HG02571 (cell line): ENCODE data around the gene BAK1.
"Not testable (repeated sequence)": the region's sequence is repeated elsewhere in the genome, so short reads cannot be mapped to it uniquely, and the experiment has no call there.

ENCODE experiments used
- ATAC-seq: cut with Tn5 transposase; IDR thresholded peaks from one replicate; pipeline ENCODE4 v1.9.1; 2021; ENCODE audit warnings: mild to moderate bottlenecking, moderate library complexity; ENCODE audit not compliant: unreplicated experiment

BAK1 gene

GRCh38 chr6:33609019-33609418 is 28.9 kb upstream of the BAK1 start:
- no peak for ATAC-seq

DNA sequence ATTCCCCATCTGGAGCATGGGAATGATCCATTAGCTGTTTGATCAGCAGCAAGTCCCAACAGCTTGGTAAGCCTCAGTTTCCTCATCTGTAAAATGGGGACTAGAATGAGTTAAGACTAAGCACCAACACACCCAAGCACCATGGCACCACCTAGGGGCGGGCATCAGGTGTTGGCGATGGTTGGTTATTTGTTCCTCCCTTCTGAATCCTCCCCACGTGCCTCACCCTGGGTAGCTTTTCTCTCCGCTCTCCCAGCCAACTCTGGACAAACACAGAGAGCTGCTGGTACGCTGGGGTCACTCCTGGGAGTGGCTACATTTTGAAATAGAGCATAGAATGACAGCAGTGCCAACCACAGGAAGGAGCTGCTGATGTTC is 27.7 kb upstream of the BAK1 start:
- no peak for ATAC-seq

GRCh38 chr6:33607126-33607783 is 27.2 kb upstream of the BAK1 start:
- ATAC-seq, result no peak

DNA sequence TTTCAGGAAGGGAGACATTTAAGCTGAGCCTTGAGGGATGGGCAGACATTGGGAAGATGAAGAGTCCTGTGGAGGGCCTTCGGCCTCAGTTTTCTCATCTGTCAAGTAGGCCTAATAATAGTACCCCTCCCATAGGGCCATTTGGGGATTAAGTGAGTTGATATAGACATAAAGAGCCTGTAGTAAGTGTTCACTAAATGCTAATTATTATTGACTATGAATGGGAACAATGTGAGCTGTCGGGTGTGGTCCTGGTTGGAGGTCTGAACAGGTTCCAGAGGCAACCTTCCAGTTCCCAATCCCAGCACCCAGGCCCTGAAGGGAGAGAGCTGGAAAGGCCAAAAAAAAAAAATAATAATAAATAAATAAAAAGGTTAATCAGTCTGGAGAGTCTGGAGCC is 26.6 kb upstream of the BAK1 start:
- no peak for ATAC-seq

DNA sequence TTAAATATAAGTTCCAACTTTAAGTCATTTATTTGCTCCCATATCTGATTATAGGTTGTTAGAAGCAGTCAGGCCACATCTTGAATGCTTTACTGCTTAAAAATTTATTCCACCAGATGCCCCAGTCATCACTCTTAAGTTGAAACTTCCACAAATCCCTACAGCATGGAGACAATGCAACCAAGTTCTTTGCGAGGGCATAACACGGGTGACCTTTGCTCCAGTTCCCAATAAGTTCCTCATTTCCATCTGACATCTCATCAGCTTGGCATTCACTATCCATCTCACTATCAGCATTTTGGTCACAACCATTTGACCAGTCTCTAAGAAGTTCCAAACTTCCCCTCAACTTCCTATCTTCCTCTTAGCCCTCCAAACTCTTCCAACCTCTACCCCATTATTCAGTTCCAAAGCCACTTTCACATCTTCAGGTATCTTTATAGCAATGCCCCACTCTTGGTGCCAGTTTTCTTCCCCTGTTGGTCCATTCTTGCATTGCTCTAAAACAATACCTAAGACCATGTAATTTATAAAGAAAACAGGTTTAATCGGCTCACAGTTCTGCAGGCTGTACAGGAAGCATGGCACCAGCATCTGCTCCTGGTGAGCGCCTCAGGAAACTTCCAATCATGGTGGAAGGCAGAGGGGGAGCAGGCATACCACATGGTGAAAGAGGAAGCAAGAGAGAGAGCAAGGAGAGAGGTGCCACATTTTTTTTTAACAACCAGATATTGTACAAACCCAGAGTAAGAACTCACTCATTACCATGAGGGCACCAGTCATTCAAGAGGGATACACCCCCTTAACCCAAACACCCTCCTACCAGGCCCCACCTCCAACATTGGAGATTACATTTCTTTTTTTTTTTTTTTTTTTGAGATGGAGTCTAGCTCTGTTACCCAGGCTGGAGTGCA is 25.1 kb upstream of the BAK1 start:
- no peak for ATAC-seq

DNA sequence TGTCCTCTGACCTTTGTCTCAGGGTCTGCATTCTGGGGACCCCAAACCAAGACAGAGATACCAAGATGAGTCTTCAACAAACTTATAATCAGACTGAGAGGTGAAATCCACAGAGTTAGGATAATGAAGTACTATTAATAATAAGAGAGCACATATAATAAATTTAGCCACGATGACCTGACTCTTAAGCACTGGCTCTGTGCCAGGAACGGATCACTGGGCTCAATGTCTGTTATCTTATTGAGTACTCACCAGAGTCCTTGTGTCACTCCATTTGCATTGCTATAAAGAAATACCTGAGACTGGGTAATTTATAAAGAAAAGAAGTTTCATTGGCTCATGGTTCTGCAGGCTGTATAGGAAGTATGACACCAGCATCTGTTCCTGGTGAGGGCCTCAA is 22.1 kb upstream of the BAK1 start:
- no peak for ATAC-seq

- ATAC-seq, result no peak
Observed at GRCh38 chr6:33600761-33601160, 20.7 kb upstream of the BAK1 start.

DNA sequence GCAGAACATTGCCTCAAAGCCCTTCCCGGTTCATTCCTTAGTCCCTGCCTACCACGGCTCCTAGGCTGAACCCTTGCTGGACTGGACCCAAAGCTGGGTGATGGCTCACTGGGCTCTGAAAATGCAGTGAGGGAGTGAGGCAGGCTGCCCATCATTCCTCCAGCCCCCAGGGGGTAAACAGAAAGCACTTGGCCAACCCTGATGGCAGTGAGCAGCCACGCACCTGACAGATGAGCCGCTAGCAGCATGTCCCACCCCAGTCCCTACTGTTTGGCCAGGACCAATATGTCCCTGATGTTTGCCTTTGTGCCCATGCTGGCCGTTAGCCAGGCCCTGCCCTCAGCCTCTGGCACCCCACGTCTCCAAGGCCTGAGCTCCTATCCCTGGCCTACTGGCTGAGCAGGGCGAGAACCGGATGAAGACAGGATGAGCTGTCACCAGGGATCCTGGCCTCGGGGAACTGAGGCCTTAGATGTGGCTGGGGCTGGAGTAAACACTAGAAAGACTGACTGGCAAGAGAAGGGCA is 19.4 kb upstream of the BAK1 start:
- ATAC-seq, result no peak

DNA sequence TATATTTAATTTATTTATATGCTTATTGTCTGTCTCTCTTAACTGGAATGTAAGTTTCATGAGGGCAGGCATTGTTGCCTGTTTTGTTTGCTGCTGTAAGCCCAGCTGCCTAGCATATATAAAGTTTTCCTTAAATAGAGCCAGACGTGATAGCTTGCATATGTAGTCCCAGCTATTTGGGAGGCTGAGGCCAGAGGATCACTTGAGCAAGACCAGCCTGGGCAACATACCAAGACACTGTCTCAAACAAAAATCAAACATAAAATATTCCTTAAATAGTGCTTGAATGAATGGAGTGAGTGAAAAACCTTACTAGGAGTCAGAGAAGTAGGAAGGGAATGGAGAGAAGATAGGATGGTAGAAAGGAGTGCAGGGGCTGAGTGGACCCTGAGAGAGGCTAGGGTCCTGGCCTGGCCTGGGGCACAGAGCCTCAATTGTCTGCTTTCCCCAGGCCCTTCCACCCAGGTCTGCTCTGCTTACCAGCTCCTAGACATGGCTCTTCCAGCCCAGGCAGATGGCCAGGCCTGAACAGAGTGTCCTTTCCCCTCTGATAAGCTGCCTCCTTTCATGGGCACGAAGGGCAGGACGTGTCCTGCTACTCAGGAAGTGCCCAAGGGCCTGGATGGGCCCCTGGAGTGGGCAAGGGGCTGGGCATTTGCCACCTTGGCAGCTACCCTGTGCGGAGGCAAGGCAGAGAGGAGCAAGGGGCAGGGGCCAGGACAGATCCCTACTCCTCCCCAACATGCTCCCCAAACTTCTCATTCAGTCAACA is 17.7 kb upstream of the BAK1 start:
- no peak for ATAC-seq

DNA sequence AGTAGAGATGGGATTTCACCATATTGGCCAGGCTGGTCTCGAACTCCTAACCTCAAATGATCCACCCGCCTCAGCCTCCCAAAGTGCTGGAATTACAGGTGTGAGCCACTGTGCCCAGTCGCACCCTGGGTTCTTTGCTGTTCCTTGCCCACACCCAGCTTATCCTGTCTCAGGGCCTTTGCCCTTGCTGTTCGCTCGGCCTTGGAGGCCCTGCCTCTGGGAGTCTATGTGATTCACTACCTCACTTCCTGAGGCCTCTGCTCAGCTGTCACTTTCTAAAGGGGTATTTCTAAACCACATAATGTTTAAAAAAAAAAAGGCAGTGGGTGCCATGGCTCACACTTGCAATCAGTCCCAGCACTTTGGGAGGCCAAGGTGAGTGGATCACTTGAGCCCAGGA is 16.8 kb upstream of the BAK1 start:
- ATAC-seq, result not testable (repeated sequence)

- ATAC-seq, result no peak
Observed at GRCh38 chr6:33595001-33595846, 15.1 kb upstream of the BAK1 start.

DNA sequence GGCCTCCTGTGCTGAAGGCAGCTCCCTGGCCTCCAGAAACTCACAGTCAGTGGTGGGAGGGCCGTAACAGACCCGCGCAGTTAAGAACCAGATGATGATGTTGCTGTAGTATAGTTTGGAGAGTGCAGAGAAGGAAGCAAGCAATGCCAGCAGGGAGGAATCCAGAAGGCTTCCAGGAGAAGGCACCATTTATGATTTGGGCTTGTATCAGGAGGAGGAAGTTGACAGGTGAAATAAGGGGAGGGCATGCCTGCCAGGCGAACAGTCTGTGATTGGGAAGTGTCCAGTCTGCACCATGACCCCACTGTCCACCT is 13.3 kb upstream of the BAK1 start:
- no peak for ATAC-seq

DNA sequence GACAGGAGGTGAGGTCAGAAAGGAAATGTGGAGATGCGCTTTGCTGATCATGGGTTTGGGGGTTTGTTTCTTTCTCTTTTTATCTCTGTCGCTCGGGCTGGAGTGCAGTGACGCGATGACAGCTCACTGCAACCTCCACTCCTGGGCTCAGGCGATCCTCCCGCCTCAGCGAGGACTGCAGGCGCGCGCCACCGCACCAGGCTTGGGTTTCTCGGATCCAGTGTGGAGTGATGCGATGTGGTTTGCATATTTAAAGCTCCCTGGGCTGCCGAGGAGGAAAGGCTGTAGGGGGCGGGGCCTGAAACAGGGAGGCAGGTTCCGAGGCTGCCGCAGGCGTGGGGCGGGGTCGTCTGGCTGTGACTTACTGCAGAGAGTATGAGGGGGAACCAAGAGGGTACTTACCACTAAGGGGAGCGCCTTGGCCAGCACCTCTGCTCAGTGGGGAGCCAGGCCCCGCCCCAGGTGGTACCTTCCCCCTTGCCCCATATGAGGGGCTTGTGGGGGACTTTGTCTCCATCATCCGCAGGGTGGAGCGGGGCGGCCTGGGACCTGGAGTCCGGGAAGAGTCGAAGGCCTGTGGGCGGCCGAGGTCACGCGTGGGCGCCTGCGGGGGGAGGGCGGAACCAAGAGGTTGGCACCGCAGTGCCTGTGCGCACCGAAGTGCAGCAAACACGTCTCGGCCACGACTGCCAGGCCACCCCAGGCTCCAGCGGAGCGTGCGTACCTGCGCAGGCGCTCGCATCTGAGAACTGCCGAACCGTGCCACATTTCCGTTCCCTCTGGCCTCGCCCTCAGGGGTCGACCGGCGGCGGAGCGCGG is 12.7 kb upstream of the BAK1 start:
- no peak for ATAC-seq

DNA sequence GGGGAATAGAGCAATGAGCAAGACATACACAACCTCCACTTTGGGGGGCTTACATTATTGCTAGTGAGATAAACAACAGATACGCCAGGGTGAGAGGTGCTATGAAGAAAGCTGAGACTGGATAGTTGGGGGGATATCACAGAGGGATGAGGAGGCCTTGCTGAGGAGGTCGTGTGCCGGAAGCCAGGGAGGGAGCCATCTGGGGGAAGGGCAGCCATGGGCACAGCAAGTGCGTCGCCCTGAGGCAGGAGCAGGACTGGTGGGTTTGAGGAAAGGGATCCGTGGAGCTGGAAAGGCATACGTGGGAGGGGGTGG is 12.2 kb upstream of the BAK1 start:
- ATAC-seq, result no peak

- ATAC-seq, result no peak
Observed at GRCh38 chr6:33591424-33592032, 11.5 kb upstream of the BAK1 start.

- ATAC-seq, result no peak
Observed at GRCh38 chr6:33590531-33591198, 10.6 kb upstream of the BAK1 start.

- no peak for ATAC-seq
Observed at GRCh38 chr6:33589731-33590530, 9.9 kb upstream of the BAK1 start.

GRCh38 chr6:33589392-33589730 is 9.3 kb upstream of the BAK1 start:
- no peak for ATAC-seq
